ENCODE results near the gene NEK8. TPM values are rescaled to one million over a fixed set of nuclear protein-coding genes. Genes with fewer than 3 reads are reported as not detected.
A peak's percentile ranks its signal among the peaks of the same experiment; 100 is the strongest.

Gene NEK8
- total and polyA plus RNA-seq, 4 donors = 5.1 to 14.7 (median 7.4) TPM

GRCh38 chr17:28744104-28744971 lies 15.8 kb downstream of the NEK8 start:
- H3K27ac ChIP-seq (ENCODE audit: low read depth in 1 of 2, low read length in 1 of 2) = peak overlapping the region; percentile 27 to 96
- WGBS, 2 donors = 1% methylated on average over 54 to 61 of the region's 61 CpGs

DNA sequence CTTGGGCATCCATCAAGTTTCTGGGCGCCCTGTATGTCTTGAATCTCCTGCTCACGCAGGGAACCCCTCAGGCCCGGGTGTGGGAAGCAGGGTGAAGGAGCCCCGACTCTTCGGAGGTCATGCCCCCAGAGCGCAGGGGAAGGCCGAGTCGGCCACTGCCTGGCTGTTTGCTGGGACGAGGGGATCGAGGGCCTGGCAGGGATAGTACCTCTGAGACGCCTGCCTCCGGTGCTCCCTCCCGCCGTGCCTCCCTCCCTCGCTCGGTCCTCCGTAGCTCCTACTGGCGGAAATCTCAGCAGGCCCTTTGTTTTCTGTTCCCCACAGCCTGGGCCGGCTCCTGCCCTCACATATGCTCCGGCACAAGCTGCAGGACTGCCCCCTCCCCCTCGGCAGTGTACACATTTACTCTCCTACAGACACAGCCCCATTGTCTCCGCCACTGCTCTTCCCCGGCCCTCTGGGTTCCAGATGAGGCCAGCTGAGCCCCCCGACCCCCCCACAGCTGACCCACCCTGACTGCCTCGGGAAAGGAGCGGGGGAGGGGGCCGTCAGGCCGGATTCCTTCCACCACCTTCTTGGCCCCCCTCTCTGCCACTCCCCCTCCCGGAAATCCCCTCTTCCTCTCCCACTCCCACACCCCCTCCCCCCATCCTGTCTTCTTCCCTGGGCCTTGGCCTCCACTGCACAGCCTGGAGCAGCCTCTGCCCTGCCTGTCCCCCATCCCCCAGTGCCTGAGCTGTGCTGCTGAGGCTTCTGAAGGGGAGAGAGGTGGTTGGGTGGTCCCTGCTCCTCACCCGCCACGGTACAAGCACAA lies 16.6 kb downstream of the NEK8 start:
- no peaks in the 10 kb centered on the region for H3K9me3 ChIP-seq (ENCODE audit: control insufficient read depth in 4 of 4, insufficient read depth in 3 of 4, low read length in 3 of 4)
- no peaks in the 10 kb centered on the region for H3K27me3 ChIP-seq (ENCODE audit: control insufficient read depth in 3 of 3, insufficient read depth in 3 of 3, low read length in 2 of 3)
- peak overlapping the region in 1 of 2 donors; percentile 86 for H3K27ac ChIP-seq (ENCODE audit: low read depth in 1 of 2, low read length in 1 of 2)
- H3K36me3 ChIP-seq (ENCODE audit: control insufficient read depth in 4 of 4, insufficient read depth in 4 of 4, low read length in 4 of 4) = peaks cover 0 to 26% (median 19%) of the 10 kb centered on the region in 4 donors
- H3K9ac ChIP-seq (ENCODE audit: insufficient read depth in 1 of 2, low read length in 2 of 2) = peak overlapping the region; percentile 95 to 97
- TF ChIP-seq, protein P1, sequence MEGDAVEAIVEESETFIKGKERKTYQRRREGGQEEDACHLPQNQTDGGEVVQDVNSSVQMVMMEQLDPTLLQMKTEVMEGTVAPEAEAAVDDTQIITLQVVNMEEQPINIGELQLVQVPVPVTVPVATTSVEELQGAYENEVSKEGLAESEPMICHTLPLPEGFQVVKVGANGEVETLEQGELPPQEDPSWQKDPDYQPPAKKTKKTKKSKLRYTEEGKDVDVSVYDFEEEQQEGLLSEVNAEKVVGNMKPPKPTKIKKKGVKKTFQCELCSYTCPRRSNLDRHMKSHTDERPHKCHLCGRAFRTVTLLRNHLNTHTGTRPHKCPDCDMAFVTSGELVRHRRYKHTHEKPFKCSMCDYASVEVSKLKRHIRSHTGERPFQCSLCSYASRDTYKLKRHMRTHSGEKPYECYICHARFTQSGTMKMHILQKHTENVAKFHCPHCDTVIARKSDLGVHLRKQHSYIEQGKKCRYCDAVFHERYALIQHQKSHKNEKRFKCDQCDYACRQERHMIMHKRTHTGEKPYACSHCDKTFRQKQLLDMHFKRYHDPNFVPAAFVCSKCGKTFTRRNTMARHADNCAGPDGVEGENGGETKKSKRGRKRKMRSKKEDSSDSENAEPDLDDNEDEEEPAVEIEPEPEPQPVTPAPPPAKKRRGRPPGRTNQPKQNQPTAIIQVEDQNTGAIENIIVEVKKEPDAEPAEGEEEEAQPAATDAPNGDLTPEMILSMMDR (IDR thresholded peaks at IDR 0.05; ENCODE audit: control extremely low read depth, extremely low read depth) = no peak
- peaks cover 0 to 49% (median 16%) of the 10 kb centered on the region in 5 donors for H3K4me1 ChIP-seq (ENCODE audit: control insufficient read depth in 5 of 5, insufficient read depth in 5 of 5, low read length in 5 of 5)
- ATAC-seq (ENCODE audit: insufficient read depth, low FRiP score) = no peak
- H3K4me3 ChIP-seq = peak overlapping the region; percentile 56
- WGBS, 2 donors = 4% methylated on average over 25 to 31 of the region's 31 CpGs
- peak; percentile 84 to 86 (median 85) for DNase-seq

More at GRCh38 chr17:28744104-28744971, 15.8 kb downstream of the NEK8 start:
- peak overlapping the region; percentile 95 to 97 for H3K9ac ChIP-seq (ENCODE audit: insufficient read depth in 1 of 2, low read length in 2 of 2)
- no peaks in the 10 kb centered on the region for H3K9me3 ChIP-seq (ENCODE audit: control insufficient read depth in 4 of 4, insufficient read depth in 3 of 4, low read length in 3 of 4)
- no peaks in the 10 kb centered on the region for H3K27me3 ChIP-seq (ENCODE audit: control insufficient read depth in 3 of 3, insufficient read depth in 3 of 3, low read length in 2 of 3)
- peak overlapping the region; percentile 68 for H3K4me3 ChIP-seq
- no peak for ATAC-seq (ENCODE audit: insufficient read depth, low FRiP score)
- peaks cover 0 to 45% (median 16%) of the 10 kb centered on the region in 5 donors for H3K4me1 ChIP-seq (ENCODE audit: control insufficient read depth in 5 of 5, insufficient read depth in 5 of 5, low read length in 5 of 5)
- peaks cover 0 to 24% (median 16%) of the 10 kb centered on the region in 4 donors for H3K36me3 ChIP-seq (ENCODE audit: control insufficient read depth in 4 of 4, insufficient read depth in 4 of 4, low read length in 4 of 4)
- peak; percentile 62 to 82 (median 67) for DNase-seq
- TF ChIP-seq, protein P1 (IDR thresholded peaks at IDR 0.05; ENCODE audit: control extremely low read depth, extremely low read depth) = no peak

GRCh38 chr17:28745786-28746411 lies 17.3 kb downstream of the NEK8 start:
- H3K27ac ChIP-seq (ENCODE audit: low read depth in 1 of 2, low read length in 1 of 2) = peak overlapping the region in 1 of 2 donors; percentile 86
- ATAC-seq (ENCODE audit: insufficient read depth, low FRiP score) (no peak), DNase-seq (peak in 2 of 3 donors; percentile 79 to 87)
- H3K36me3 ChIP-seq (ENCODE audit: control insufficient read depth in 4 of 4, insufficient read depth in 4 of 4, low read length in 4 of 4) = peaks cover 0 to 33% (median 22%) of the 10 kb centered on the region in 4 donors
- TF ChIP-seq, protein P1 (IDR thresholded peaks at IDR 0.05; ENCODE audit: control extremely low read depth, extremely low read depth) = no peak
- no peaks in the 10 kb centered on the region for H3K27me3 ChIP-seq (ENCODE audit: control insufficient read depth in 3 of 3, insufficient read depth in 3 of 3, low read length in 2 of 3)
- H3K4me1 ChIP-seq (ENCODE audit: control insufficient read depth in 5 of 5, insufficient read depth in 5 of 5, low read length in 5 of 5) = peaks cover 0 to 49% (median 16%) of the 10 kb centered on the region in 5 donors
- H3K9ac ChIP-seq (ENCODE audit: insufficient read depth in 1 of 2, low read length in 2 of 2) = peak overlapping the region; percentile 37 to 83
- H3K9me3 ChIP-seq (ENCODE audit: control insufficient read depth in 4 of 4, insufficient read depth in 3 of 4, low read length in 3 of 4) = no peaks in the 10 kb centered on the region
- H3K4me3 ChIP-seq = peak overlapping the region; percentile 11
- 63 to 72% methylated on average over 4 of the region's 4 CpGs for WGBS, 2 donors

Data from lung (tissue), 12 donors.